IgD-negative memory B cell (primary cell): ENCODE measurements around the gene RGPD8. TPM values are rescaled to one million over a fixed set of nuclear protein-coding genes. Genes with fewer than 3 reads are reported as not detected.

Source experiments
- polyA plus RNA-seq: library from polyadenylated mRNA; unstranded; fragments of 300-500 nt; fragmentation: Illumina TruSeq; gene quantifications from one replicate; pipeline ENCODE4 v1.2.3, GENCODE V29; 2021

RGPD8 gene
- polyA plus RNA-seq, 1 donor from 2014 or later, result 3.8 TPM

Other genes with a start within 250 kb of the RGPD8 start
- gene ZC3H8, start 178.6 kb downstream of the RGPD8 start, polyA plus RNA-seq, result 18.3 TPM
- 7.5 TPM for gene ZC3H6, start 158.0 kb downstream of the RGPD8 start, polyA plus RNA-seq
- gene TTL, start 48.5 kb upstream of the RGPD8 start, polyA plus RNA-seq, result 1.3 TPM
- gene POLR1B, start 108.8 kb upstream of the RGPD8 start, polyA plus RNA-seq, result 18.5 TPM
- gene CHCHD5, start 151.0 kb upstream of the RGPD8 start, polyA plus RNA-seq, result 39.7 TPM
- gene SLC20A1, start 212.3 kb upstream of the RGPD8 start, polyA plus RNA-seq, result 19.3 TPM